OCI-LY7 (cell line): ENCODE measurements around the gene PTH2. TPM values are rescaled to one million over a fixed set of nuclear protein-coding genes. Genes with fewer than 3 reads are reported as not detected.

Experiments
- BruUV-seq: library from RNA; stranded (reverse); fragments of 400-500 nt; replicated peaks from 2 replicates; lab custom pipeline; 2021; lab: Mats Ljungman, UMichigan
- CTCF ChIA-PET: fragments of 300-600 bp; sonication (Branson Sonifier 250); formaldehyde crosslinking; loops from one replicate; lab custom pipeline; 2022; ENCODE audit warnings: antibody characterized with exemption; ENCODE audit not compliant: unreplicated experiment; lab: Charles Lee
- POLR2A ChIA-PET: fragments of 300-600 bp; sonication (Branson Sonifier 250); formaldehyde crosslinking; loops from one replicate; lab custom pipeline; 2022; ENCODE audit warnings: antibody characterized with exemption; lab: Charles Lee
- DNase-seq: peaks from one replicate; pipeline ENCODE4 v3.0.0-alpha.2; 2015; ENCODE audit warnings: low spot score
- H2AFZ ChIP-seq: fragments of 200-600 bp; sonication (generic), shearing (Covaris generic); 2 replicates; pipeline ENCODE4 v1.6.1; 2014; ENCODE audit warnings: mild to moderate bottlenecking, antibody characterized with exemption, low read length, moderate library complexity
- H3K27ac ChIP-seq: fragments of 200-600 bp; sonication (generic); 2 replicates; pipeline ENCODE4 v1.5.1; 2014; ENCODE audit warnings: mixed run types, low read depth, mild to moderate bottlenecking, moderate library complexity, low read length, inconsistent platforms; ENCODE audit not compliant: poor library complexity, severe bottlenecking
- H3K36me3 ChIP-seq: fragments of 200-600 bp; sonication (generic); 2 replicates; pipeline ENCODE4 v1.6.1; 2014; ENCODE audit warnings: mild to moderate bottlenecking, antibody characterized with exemption, low read length, moderate library complexity, mixed read lengths; ENCODE audit not compliant: insufficient read depth
- H3K4me1 ChIP-seq: fragments of 200-600 bp; sonication (generic); 2 replicates; pipeline ENCODE4 v1.5.1; 2014; ENCODE audit warnings: mild to moderate bottlenecking, low read length; ENCODE audit not compliant: insufficient read depth, poor library complexity, severe bottlenecking
- H3K4me2 ChIP-seq: fragments of 200-600 bp; sonication (generic); 2 replicates; pipeline ENCODE4 v1.6.1; 2014; ENCODE audit warnings: mild to moderate bottlenecking, low read length
- H3K4me3 ChIP-seq: fragments of 200-600 bp; sonication (generic); 2 replicates; pipeline ENCODE4 v1.5.1; 2014; ENCODE audit warnings: mild to moderate bottlenecking, low read depth, low read length; ENCODE audit not compliant: poor library complexity, severe bottlenecking
- H3K79me2 ChIP-seq: fragments of 200-600 bp; sonication (generic); 2 replicates; pipeline ENCODE4 v1.6.1; 2016; ENCODE audit warnings: low read depth, mild to moderate bottlenecking, low read length, moderate library complexity, mixed read lengths; ENCODE audit not compliant: insufficient read depth
- H3K9me2 ChIP-seq: fragments of 200-600 bp; sonication (generic); 2 replicates; pipeline ENCODE4 v1.6.1; 2016; ENCODE audit warnings: mild to moderate bottlenecking, low read length, mixed read lengths; ENCODE audit not compliant: insufficient read depth
- H3K9me3 ChIP-seq: fragments of 200-600 bp; sonication (generic); 2 replicates; pipeline ENCODE4 v1.6.1; 2014; ENCODE audit warnings: mild to moderate bottlenecking, mixed run types, low read length, mixed read lengths
- H4K20me1 ChIP-seq: fragments of 200-600 bp; sonication (generic); 2 replicates; pipeline ENCODE4 v1.6.1; 2014; ENCODE audit warnings: mild to moderate bottlenecking, antibody characterized with exemption, low read length, moderate library complexity, mixed read lengths; ENCODE audit not compliant: insufficient read depth
- CTCF ChIP-seq: fragments of 200-600 bp; sonication (generic); conservative IDR thresholded peaks from 2 replicates; pipeline ENCODE4 v1.5.1; 2014; ENCODE audit warnings: mild to moderate bottlenecking, antibody characterized with exemption, low read length, moderate library complexity, mixed read lengths
- EZH2phosphoT487 ChIP-seq: fragments of 200-600 bp; sonication (generic); IDR thresholded peaks from 2 replicates; pipeline ENCODE4 v1.6.1; 2018; ENCODE audit warnings: low read depth, borderline replicate concordance, mild to moderate bottlenecking, mixed run types, antibody characterized with exemption, low read length, moderate library complexity, mixed read lengths
- intact Hi-C: fragments of 100-400 bp; cut with micrococcal nuclease; formaldehyde crosslinking; loops from one replicate; pipeline ENCODE4 v1.10.0; 2022; ENCODE audit not compliant: unreplicated experiment
- total RNA-seq, 2 experiments: library from RNA; depleted of rRNA in 1 of 2; stranded (reverse); fragments of >200 nt in 1 of 2; shearing (Covaris generic) in 1 of 2; gene quantifications; 2 replicates each; pipeline ENCODE4 v1.2.3, GENCODE V29; 2014 to 2022

Gene PTH2
- total RNA-seq, 2 experiments from 2014 or later: 0.66 to 1.7 TPM

DNA sequence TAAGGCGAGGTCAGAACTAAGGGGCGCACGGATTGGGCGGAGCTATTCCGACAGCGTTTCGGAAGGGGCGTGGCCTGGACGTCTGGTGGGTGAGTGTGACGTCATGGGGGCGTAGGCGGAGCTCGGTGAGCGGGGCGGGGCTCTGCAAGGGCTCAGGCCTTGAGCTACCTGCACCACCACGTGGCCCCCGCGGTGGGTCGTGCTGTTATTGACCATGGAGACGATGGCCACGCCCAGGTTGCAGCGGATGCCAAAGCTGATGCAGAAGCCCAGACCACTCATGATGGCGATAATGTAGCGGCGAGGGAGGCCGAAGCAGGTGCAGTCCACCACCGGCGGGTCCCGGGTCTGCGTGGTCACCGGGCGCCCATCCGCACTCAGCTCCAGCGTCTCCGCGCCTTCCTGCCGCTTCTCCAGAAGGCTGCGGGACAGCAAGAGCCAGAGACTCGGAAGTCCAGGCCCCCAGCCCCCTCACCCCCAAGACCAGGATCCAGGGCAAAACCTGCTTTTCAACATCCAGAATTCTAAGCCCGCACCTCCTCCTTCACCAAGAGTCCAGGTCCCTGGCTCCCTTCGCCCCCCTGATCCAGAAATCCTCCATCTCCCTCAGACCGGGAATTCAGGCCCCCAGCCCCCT lies 13.3 kb upstream of the PTH2 start:
- POLR2A ChIA-PET: interaction anchor here (0.6 to 0.9 kb wide), 2 partner anchors 25 to 157 kb away, joined by 4 to 7 read pairs; no protein-coding TSS in a partner anchor
- CTCF ChIA-PET: no interaction called here

DNA sequence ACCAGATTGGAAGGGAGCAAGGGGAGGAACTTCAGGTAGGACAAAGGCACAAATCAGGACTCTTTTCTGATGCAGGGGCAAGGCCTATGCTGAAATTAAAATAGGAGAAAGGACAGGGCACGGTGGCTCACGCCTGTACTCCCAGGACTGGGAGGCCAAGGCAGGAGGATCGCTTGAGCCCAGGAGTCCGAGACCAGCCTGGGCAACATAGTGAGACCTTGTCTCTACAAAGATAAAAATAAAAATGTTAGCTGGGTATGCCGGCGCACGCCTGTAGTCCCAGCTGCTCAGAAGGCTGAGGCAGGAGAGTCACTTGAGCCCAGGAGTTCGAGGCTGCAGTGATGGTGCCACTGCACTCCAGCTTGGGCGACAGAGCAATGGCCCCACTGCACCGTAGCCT lies 12.4 kb upstream of the PTH2 start:
- ChIA-PET CTCF (no interaction called here), POLR2A (interaction anchor here (0.9 kb wide), 1 partner anchor 24 kb away, joined by 4 read pairs; no protein-coding TSS in a partner anchor)
- H2AFZ ChIP-seq: 0 out of 2 replicates have a peak overlapping the region, but pooled peaks have one; percentile 6
- no peaks in the 10 kb centered on the region for H4K20me1 ChIP-seq
- H3K9me3 ChIP-seq: no peaks in the 10 kb centered on the region
- H3K4me1 ChIP-seq: peaks cover 18% of the 10 kb centered on the region
- no peak overlapping the region for H3K4me3 ChIP-seq
- TF ChIP-seq EZH2phosphoT487 (no peak), CTCF (no peak)
- H3K4me2 ChIP-seq: peak overlapping the region; percentile 44; the same call in 1 of the 2 replicates
- no peaks in the 10 kb centered on the region for H3K79me2 ChIP-seq
- intact Hi-C loops: no loop called here
- DNase-seq: no peak
- H3K9me2 ChIP-seq: no peaks in the 10 kb centered on the region
- no TSS peak for BruUV-seq
- H3K36me3 ChIP-seq: no peaks in the 10 kb centered on the region
- no peak overlapping the region for H3K27ac ChIP-seq

More for the DNA sequence above, 13.3 kb upstream of the PTH2 start:
- no peak overlapping the region for H3K27ac ChIP-seq
- H3K4me2 ChIP-seq: peak overlapping the region; percentile 44
- H3K36me3 ChIP-seq: no peaks in the 10 kb centered on the region
- no peaks in the 10 kb centered on the region for H4K20me1 ChIP-seq
- H3K4me3 ChIP-seq: no peak overlapping the region
- no peaks in the 10 kb centered on the region for H3K9me2 ChIP-seq
- no TSS peak for BruUV-seq
- H3K9me3 ChIP-seq: no peaks in the 10 kb centered on the region
- DNase-seq: peak; percentile 86
- no peak for TF ChIP-seq CTCF
- no peak for TF ChIP-seq EZH2phosphoT487
- intact Hi-C loops: no loop called here
- H3K79me2 ChIP-seq: no peaks in the 10 kb centered on the region
- H3K4me1 ChIP-seq: peaks cover 11% of the 10 kb centered on the region
- 0 out of 2 replicates have a peak overlapping the region, but pooled peaks have one; percentile 6 for H2AFZ ChIP-seq

DNA sequence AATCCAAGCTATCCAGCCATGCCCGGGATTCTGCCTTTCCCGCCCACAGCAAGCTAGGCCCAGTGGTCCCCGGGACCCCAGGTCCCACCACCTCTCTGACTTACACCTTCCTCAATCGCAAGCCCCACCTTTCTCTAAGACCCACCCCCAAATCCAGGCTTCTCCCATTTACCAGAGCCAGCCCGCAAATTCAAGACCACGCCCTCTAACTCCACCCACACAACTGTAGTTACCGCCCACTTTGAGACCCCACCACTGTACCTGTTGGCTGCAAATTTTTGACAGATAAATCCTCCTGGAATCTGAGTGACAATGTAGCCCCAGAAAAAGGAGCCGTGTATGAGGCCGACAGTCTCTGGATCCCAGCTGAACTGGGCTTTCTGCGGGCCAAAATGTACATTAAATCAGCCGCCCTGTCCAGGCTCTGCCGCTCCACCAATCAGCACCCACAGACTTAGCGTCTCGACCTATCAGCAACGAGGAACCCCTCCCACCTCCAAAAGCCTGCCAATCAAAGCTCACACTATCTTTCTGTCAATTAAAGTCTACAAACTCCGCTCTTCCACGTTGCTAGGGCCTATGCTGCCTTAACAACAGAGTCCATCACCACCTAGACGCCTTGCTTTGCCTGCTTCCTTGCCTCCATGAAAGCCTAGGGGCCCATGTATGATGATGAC lies 11.8 kb upstream of the PTH2 start:
- Histone ChIP-seq H3K4me1 (peaks cover 24% of the 10 kb centered on the region), H3K9me2 (no peaks in the 10 kb centered on the region), H2AFZ (no peak overlapping the region), H3K4me2 (no peak overlapping the region), H3K4me3 (no peak overlapping the region), H4K20me1 (no peaks in the 10 kb centered on the region), H3K27ac (no peak overlapping the region), H3K36me3 (no peaks in the 10 kb centered on the region), H3K9me3 (no peaks in the 10 kb centered on the region), H3K79me2 (no peaks in the 10 kb centered on the region)
- POLR2A ChIA-PET: no interaction called here
- BruUV-seq: no TSS peak
- CTCF ChIA-PET: no interaction called here
- TF ChIP-seq EZH2phosphoT487 (no peak), CTCF (no peak)
- no peak for DNase-seq
- intact Hi-C loops: no loop called here
